ENCODE results near the gene MTUS2. TPM values are rescaled to one million over a fixed set of nuclear protein-coding genes. Genes with fewer than 3 reads are reported as not detected.

Gene MTUS2
- total RNA-seq, 1 experiment from 2014 or later, result 6.6 TPM

DNA sequence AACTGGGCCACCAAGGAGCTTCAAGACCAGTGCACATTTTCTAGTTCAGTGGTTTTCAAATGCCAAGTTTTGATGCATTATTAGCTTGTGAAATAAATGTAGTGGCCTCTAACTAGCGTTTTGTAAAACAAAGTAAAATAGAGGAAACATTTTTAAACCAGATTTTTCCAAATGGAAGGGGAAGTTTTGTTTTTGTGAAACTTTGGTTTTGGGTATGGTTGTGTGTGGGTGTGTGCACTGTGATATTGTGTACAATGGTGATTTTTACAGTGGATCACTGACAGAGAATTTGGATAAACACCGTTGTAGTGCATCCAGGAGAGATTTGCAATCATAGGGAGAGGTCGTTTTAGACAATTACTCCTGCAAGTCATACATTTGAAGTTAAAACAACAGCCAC lies 666.4 kb downstream of the MTUS2 start:
- H3K36me3 ChIP-seq (ENCODE audit: insufficient read depth, low read length), result no peaks in the 10 kb centered on the region
- no peak overlapping the region for H3K4me3 ChIP-seq (ENCODE audit: low read length)
- no peaks in the 10 kb centered on the region for H3K27me3 ChIP-seq (ENCODE audit: low read length)
- no peak overlapping the region for H2AFZ ChIP-seq (ENCODE audit: low read length)
- peaks cover 57% of the 10 kb centered on the region for H3K4me1 ChIP-seq (ENCODE audit: low read length)
- no peaks in the 10 kb centered on the region for H3K79me2 ChIP-seq (ENCODE audit: low read length)
- no peak overlapping the region for H3K27ac ChIP-seq (ENCODE audit: low read length)
- H3K4me2 ChIP-seq (ENCODE audit: low read depth, low read length, poor library complexity, severe bottlenecking), result no peak overlapping the region
- H3K9me3 ChIP-seq (ENCODE audit: low read length), result no peaks in the 10 kb centered on the region
- DNase-seq, result no peak
- H3K9me2 ChIP-seq (replicated peaks; ENCODE audit: insufficient read depth, low read length), result no peaks in the 10 kb centered on the region
- no peaks in the 10 kb centered on the region for H4K20me1 ChIP-seq (ENCODE audit: insufficient read depth, low read depth, low read length)
- H3K9ac ChIP-seq (ENCODE audit: low read length), result no peak overlapping the region

DNA sequence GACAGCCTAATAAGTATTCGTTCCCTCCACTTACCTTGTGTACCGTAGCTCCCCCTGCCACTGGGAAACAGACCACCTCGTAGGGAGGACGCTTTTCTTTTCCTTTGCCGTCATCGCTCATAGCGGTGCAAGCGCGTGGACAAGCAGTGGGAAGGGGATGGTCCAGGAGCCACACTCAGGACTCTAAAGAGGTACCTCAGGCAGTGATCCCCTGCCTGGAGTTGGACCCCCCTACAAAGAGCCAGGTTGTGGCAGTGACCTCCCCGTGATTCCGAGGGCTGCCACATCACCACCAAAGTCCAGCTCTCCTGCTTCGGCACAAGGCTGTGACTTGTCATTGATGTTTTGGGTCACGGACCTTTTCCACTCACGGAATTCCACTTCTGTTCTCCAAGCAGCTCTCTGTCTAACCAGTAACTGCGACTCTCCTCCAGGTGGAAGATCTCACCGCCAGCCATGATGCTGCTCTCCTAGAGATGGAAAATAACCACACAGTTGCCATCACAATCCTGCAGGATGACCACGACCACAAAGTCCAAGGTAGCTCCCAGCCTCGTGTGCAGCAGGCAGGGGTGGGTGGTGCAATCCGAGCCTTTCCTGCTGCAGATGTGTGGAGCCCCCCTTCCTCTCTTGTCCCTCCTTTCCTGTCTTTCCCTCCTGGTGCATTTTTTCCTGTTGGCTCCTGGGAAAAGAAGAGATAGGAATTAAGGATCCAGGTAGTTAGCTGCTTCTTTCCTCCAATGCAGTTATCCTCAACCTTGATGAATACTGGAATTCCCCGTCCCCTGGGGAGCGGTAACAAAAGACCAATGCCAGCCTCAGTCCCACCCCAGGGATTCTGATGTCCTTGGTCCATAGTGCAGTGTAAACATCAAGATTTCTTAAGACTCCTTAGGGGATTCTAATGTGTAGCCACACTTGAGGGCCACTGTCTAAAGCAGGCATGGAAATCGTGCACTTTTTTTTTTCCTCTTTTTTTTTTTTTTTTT lies 667.6 kb downstream of the MTUS2 start:
- no peak overlapping the region for H3K4me3 ChIP-seq (ENCODE audit: low read length)
- peaks cover 57% of the 10 kb centered on the region for H3K4me1 ChIP-seq (ENCODE audit: low read length)
- no peak overlapping the region for H3K27ac ChIP-seq (ENCODE audit: low read length)
- no peaks in the 10 kb centered on the region for H3K9me2 ChIP-seq (replicated peaks; ENCODE audit: insufficient read depth, low read length)
- no peak overlapping the region for H2AFZ ChIP-seq (ENCODE audit: low read length)
- H3K4me2 ChIP-seq (ENCODE audit: low read depth, low read length, poor library complexity, severe bottlenecking), result no peak overlapping the region
- no peaks in the 10 kb centered on the region for H3K27me3 ChIP-seq (ENCODE audit: low read length)
- H3K79me2 ChIP-seq (ENCODE audit: low read length), result no peaks in the 10 kb centered on the region
- no peaks in the 10 kb centered on the region for H3K36me3 ChIP-seq (ENCODE audit: insufficient read depth, low read length)
- no peak for DNase-seq
- H3K9me3 ChIP-seq (ENCODE audit: low read length), result no peaks in the 10 kb centered on the region
- no peaks in the 10 kb centered on the region for H4K20me1 ChIP-seq (ENCODE audit: insufficient read depth, low read depth, low read length)
- no peak overlapping the region for H3K9ac ChIP-seq (ENCODE audit: low read length)

DNA sequence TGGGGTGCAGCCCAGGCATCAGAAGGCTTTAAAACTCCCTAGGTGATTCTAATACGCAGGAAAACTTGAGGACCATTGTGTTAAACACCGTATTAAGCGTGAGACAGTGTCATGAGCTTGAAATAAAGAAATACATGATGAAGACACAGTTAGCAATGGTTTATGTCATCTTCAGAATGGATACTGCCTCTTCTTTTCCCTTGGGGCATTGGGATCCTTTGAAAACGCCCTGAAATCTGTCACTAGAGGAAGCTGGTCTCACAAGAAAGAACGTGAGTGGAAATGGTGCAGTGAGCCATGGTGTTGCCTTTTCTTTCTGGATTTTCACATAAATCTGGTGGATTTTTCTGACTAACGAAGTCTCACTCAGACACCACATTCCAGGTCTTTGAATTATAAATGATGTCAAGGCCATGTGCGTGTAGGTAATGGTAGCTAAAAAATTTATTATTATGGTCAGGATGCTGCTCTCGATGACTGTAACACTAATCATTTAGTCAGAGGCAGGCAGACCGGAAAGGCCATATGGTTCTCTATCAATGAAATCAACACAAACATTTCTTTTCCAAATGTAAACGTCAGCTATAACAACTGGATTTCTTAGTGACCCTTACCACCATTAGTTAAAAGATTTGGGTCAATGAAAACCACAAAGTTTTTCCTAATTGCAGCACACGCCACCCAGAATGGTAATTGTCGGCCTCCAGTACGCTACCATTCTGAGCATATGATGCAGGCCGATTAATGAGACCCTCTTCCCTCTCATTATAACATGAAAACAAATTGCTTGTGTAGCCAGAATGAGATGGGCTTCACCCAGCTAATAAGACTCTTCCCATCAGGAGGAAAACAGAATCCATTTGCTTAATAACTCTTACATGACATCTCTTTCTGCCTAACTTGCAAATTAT lies 669.8 kb downstream of the MTUS2 start:
- Histone ChIP-seq H2AFZ (ENCODE audit: low read length) (no peak overlapping the region), H3K27me3 (ENCODE audit: low read length) (no peaks in the 10 kb centered on the region), H3K36me3 (ENCODE audit: insufficient read depth, low read length) (no peaks in the 10 kb centered on the region), H3K27ac (ENCODE audit: low read length) (no peak overlapping the region), H3K4me2 (ENCODE audit: low read depth, low read length, poor library complexity, severe bottlenecking) (no peak overlapping the region), H3K79me2 (ENCODE audit: low read length) (no peaks in the 10 kb centered on the region), H3K4me3 (ENCODE audit: low read length) (no peak overlapping the region), H4K20me1 (ENCODE audit: insufficient read depth, low read depth, low read length) (no peaks in the 10 kb centered on the region), H3K4me1 (ENCODE audit: low read length) (peaks cover 57% of the 10 kb centered on the region), H3K9ac (ENCODE audit: low read length) (no peak overlapping the region), H3K9me2 (replicated peaks; ENCODE audit: insufficient read depth, low read length) (no peaks in the 10 kb centered on the region), H3K9me3 (ENCODE audit: low read length) (no peaks in the 10 kb centered on the region)
- DNase-seq, result no peak

DNA sequence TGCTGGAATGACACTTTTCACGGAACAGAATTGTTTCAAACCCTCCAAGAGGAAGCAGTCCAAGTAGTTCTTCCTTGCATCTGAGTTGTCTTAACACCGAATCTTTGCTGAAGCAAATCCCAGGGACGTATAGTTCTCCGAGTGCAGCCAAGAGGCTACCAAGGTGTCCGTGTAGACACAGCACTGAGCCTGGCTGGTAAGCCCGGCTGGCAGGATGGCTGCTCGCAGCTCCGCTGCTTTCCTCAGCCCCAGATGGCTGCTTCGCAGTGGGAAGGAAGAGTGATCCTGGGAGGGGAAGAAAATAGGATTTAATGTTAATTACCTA lies 670.4 kb downstream of the MTUS2 start:
- no peaks in the 10 kb centered on the region for H3K9me2 ChIP-seq (replicated peaks; ENCODE audit: insufficient read depth, low read length)
- H3K79me2 ChIP-seq (ENCODE audit: low read length), result no peaks in the 10 kb centered on the region
- H3K27me3 ChIP-seq (ENCODE audit: low read length), result no peaks in the 10 kb centered on the region
- H4K20me1 ChIP-seq (ENCODE audit: insufficient read depth, low read depth, low read length), result no peaks in the 10 kb centered on the region
- no peak overlapping the region for H3K9ac ChIP-seq (ENCODE audit: low read length)
- H3K4me2 ChIP-seq (ENCODE audit: low read depth, low read length, poor library complexity, severe bottlenecking), result no peak overlapping the region
- no peaks in the 10 kb centered on the region for H3K36me3 ChIP-seq (ENCODE audit: insufficient read depth, low read length)
- no peak overlapping the region for H2AFZ ChIP-seq (ENCODE audit: low read length)
- no peak for DNase-seq
- H3K4me1 ChIP-seq (ENCODE audit: low read length), result peaks cover 57% of the 10 kb centered on the region
- no peaks in the 10 kb centered on the region for H3K9me3 ChIP-seq (ENCODE audit: low read length)
- no peak overlapping the region for H3K4me3 ChIP-seq (ENCODE audit: low read length)
- H3K27ac ChIP-seq (ENCODE audit: low read length), result no peak overlapping the region

DNA sequence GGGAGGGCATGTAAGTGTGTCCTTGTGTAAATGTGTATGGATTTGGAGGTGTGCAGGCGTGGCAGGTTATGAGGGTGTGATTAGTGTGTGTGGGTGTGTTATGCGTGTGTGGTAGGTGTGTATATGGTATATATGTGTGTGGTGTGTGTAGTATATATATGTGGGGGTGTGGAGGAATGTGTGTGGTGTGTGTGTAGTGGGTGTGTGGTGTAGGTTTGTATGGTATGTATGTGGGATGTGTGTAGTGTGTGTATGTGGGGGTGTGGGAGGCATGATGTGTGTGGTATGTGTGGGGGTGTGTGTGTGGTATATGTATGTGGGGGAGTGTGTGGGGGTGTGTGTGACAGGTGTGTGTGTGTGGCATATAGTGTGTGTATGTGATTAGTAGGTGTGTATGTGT lies 671.1 kb downstream of the MTUS2 start:
- no peak overlapping the region for H3K27ac ChIP-seq (ENCODE audit: low read length)
- peaks cover 57% of the 10 kb centered on the region for H3K4me1 ChIP-seq (ENCODE audit: low read length)
- H3K79me2 ChIP-seq (ENCODE audit: low read length), result no peaks in the 10 kb centered on the region
- H3K9ac ChIP-seq (ENCODE audit: low read length), result no peak overlapping the region
- H3K9me2 ChIP-seq (replicated peaks; ENCODE audit: insufficient read depth, low read length), result no peaks in the 10 kb centered on the region
- no peak overlapping the region for H2AFZ ChIP-seq (ENCODE audit: low read length)
- no peak overlapping the region for H3K4me3 ChIP-seq (ENCODE audit: low read length)
- no peaks in the 10 kb centered on the region for H3K27me3 ChIP-seq (ENCODE audit: low read length)
- H3K4me2 ChIP-seq (ENCODE audit: low read depth, low read length, poor library complexity, severe bottlenecking), result no peak overlapping the region
- DNase-seq, result no peak
- no peaks in the 10 kb centered on the region for H3K9me3 ChIP-seq (ENCODE audit: low read length)
- H3K36me3 ChIP-seq (ENCODE audit: insufficient read depth, low read length), result no peaks in the 10 kb centered on the region
- H4K20me1 ChIP-seq (ENCODE audit: insufficient read depth, low read depth, low read length), result no peaks in the 10 kb centered on the region

DNA sequence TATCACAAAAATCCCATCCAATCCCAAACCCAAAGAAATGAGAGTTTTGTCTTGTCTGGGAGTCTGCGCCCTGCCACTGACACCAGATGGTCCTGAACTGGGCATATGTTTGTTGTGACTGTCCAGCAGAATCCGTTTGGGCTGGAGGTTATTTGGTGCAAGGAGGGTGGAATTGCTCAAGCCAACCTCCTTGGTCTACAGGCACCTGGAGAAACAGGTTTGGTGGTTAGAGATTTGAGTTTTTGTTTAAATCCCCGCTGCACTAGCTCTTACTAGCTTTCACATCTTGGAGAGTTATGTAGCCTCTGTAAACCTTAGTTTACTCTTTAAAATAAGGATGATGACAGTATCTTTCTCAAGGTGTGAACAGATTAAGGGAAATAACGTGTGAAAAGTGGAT lies 673.7 kb downstream of the MTUS2 start:
- peak overlapping the region; percentile 75 for H3K27ac ChIP-seq (ENCODE audit: low read length)
- no peak overlapping the region for H3K4me3 ChIP-seq (ENCODE audit: low read length)
- H3K27me3 ChIP-seq (ENCODE audit: low read length), result no peaks in the 10 kb centered on the region
- H4K20me1 ChIP-seq (ENCODE audit: insufficient read depth, low read depth, low read length), result no peaks in the 10 kb centered on the region
- H3K4me2 ChIP-seq (ENCODE audit: low read depth, low read length, poor library complexity, severe bottlenecking), result peak overlapping the region; percentile 49
- no peak overlapping the region for H2AFZ ChIP-seq (ENCODE audit: low read length)
- no peaks in the 10 kb centered on the region for H3K79me2 ChIP-seq (ENCODE audit: low read length)
- H3K4me1 ChIP-seq (ENCODE audit: low read length), result peaks cover 63% of the 10 kb centered on the region
- no peak overlapping the region; the same call in 1 of the 2 replicates for H3K9ac ChIP-seq (ENCODE audit: low read length)
- no peaks in the 10 kb centered on the region for H3K9me3 ChIP-seq (ENCODE audit: low read length)
- no peak for DNase-seq
- no peaks in the 10 kb centered on the region for H3K9me2 ChIP-seq (replicated peaks; ENCODE audit: insufficient read depth, low read length)
- H3K36me3 ChIP-seq (ENCODE audit: insufficient read depth, low read length), result no peaks in the 10 kb centered on the region

DNA sequence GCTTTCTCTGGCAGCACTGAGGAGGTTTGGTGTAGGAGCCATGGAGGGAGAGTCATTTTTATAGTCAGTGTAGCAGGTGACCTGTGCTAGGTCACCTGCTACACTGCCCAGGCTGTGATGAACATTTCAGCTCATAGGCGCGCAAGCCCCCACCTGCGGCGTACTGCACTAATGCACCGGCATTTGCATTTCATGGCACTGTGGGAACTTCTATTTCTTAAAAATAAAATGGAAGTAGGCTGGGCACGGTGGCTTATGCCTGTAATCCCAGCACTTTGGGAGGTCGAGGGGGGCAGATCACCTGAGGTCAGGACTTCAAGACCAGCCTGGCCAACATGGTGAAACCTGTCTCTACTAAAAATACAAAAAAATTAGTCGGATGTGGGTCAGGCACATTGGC lies 674.4 kb downstream of the MTUS2 start:
- no peaks in the 10 kb centered on the region for H3K9me3 ChIP-seq (ENCODE audit: low read length)
- no peak overlapping the region for H3K4me3 ChIP-seq (ENCODE audit: low read length)
- peak overlapping the region; percentile 75 for H3K27ac ChIP-seq (ENCODE audit: low read length)
- DNase-seq, result peak; percentile 76
- peak overlapping the region; percentile 49 for H3K4me2 ChIP-seq (ENCODE audit: low read depth, low read length, poor library complexity, severe bottlenecking)
- H3K9ac ChIP-seq (ENCODE audit: low read length), result no peak overlapping the region
- H2AFZ ChIP-seq (ENCODE audit: low read length), result no peak overlapping the region
- H3K36me3 ChIP-seq (ENCODE audit: insufficient read depth, low read length), result no peaks in the 10 kb centered on the region
- H3K27me3 ChIP-seq (ENCODE audit: low read length), result no peaks in the 10 kb centered on the region
- no peaks in the 10 kb centered on the region for H3K9me2 ChIP-seq (replicated peaks; ENCODE audit: insufficient read depth, low read length)
- H4K20me1 ChIP-seq (ENCODE audit: insufficient read depth, low read depth, low read length), result no peaks in the 10 kb centered on the region
- H3K4me1 ChIP-seq (ENCODE audit: low read length), result peaks cover 70% of the 10 kb centered on the region
- H3K79me2 ChIP-seq (ENCODE audit: low read length), result no peaks in the 10 kb centered on the region

DNA sequence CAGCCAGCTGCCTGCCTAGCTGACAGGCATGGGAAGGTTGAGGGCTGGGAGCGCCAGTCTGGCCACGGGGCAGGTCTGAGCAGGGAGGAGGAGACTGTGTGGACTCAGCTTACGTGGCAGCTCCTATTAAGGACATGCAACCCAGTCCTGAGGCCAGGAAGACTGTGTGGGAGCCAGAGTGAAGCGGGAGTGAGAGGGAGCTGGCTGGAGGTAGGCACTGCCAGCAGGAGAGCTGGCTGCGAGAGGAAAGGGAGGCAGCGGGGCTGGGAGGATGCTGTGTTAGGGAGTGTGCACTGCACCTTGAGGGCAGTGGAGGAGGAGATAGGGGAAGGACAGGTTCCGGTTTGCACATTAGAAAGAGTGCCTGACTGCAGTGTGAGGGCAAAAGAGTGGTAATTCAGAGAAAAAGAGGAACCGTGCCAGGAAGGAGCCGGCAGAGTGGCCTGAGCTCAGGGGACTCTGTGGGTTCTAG lies 676.1 kb downstream of the MTUS2 start:
- Histone ChIP-seq H3K27ac (ENCODE audit: low read length) (peak overlapping the region; percentile 75), H3K27me3 (ENCODE audit: low read length) (no peaks in the 10 kb centered on the region), H3K9ac (ENCODE audit: low read length) (peak overlapping the region; percentile 50), H3K9me3 (ENCODE audit: low read length) (no peaks in the 10 kb centered on the region), H3K4me1 (ENCODE audit: low read length) (peaks cover 88% of the 10 kb centered on the region), H3K4me2 (ENCODE audit: low read depth, low read length, poor library complexity, severe bottlenecking) (peak overlapping the region; percentile 61), H3K4me3 (ENCODE audit: low read length) (peak overlapping the region; percentile 36; the same call in 1 of the 2 replicates), H3K9me2 (replicated peaks; ENCODE audit: insufficient read depth, low read length) (no peaks in the 10 kb centered on the region), H3K79me2 (ENCODE audit: low read length) (no peaks in the 10 kb centered on the region), H4K20me1 (ENCODE audit: insufficient read depth, low read depth, low read length) (no peaks in the 10 kb centered on the region), H2AFZ (ENCODE audit: low read length) (no peak overlapping the region; the same call in 1 of the 2 replicates), H3K36me3 (ENCODE audit: insufficient read depth, low read length) (no peaks in the 10 kb centered on the region)
- DNase-seq, result peak; percentile 90

Measured in Karpas-422 (cell line).